ENCODE data around the gene MYBPC2. TPM values are rescaled to one million over a fixed set of nuclear protein-coding genes. Genes with fewer than 3 reads are reported as not detected.

Gene MYBPC2
- polyA plus RNA-seq, 1 of the 3 experiments (the other 2 are of a cell fraction): not detected

DNA sequence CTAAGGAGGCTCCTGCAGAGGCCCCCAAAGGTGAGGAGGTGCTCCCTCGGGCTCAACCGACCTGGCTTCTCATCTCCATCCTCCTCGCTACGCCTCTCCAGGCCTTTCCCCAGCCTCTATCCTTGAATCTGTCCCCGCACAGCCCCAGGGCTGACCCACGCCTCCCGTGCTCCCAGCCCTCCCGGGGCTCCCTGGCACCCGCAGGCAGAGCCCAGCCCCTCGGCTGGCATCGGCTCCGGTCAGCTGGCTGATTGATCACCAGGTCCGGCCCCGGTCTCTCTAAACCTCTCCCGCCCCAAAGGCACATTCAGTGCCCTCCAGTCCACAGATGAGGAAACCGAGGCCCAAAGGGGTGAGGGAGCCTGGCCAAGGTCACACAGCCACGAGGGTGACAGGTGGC, 2.5 kb downstream of the MYBPC2 start:
- no peak for DNase-seq
- no peak overlapping the region for H3K4me3 ChIP-seq (ENCODE audit: low read depth in 2 of 2, low read length in 1 of 2)

DNA sequence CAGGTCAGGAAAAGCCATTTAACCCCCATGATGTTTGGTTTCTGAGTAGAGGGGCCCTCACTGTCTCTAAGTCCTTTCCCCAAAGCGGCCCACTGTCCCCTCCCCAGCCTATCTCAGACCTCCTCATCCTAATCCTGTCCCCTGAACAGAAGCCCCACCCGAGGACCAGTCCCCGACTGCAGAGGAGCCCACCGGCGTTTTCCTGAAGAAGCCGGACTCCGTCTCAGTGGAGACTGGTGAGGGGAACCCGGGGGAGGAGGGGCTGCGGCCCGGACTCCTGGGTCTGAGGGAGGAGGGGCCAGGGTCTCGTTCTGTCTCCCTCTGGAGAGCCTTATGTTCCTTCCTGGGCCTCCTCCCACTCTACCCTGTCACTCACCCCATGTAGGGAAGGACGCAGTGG, 2.9 kb downstream of the MYBPC2 start:
- Histone ChIP-seq H4K20me1 (ENCODE audit: insufficient read depth) (no peaks in the 10 kb centered on the region), H3F3A (replicated peaks; ENCODE audit: insufficient read depth) (no peaks in the 10 kb centered on the region), H3K9me3 (no peaks in the 10 kb centered on the region), H3K27ac (ENCODE audit: low read depth in 2 of 2, low read length in 1 of 2) (no peak overlapping the region), H3K36me3 (replicated peaks in 1 of 2; ENCODE audit: control insufficient read depth in 1 of 2, insufficient read depth in 2 of 2, low read length in 1 of 2) (no peaks in the 10 kb centered on the region), H3K4me3 (ENCODE audit: low read depth in 2 of 2, low read length in 1 of 2) (no peak overlapping the region), H3K9ac (no peak overlapping the region), H3K4me2 (no peak overlapping the region), H2AFZ (ENCODE audit: low read depth) (no peak overlapping the region), H3K27me3 (ENCODE audit: insufficient read depth) (peaks cover 45% of the 10 kb centered on the region), H3K79me2 (ENCODE audit: insufficient read depth) (no peaks in the 10 kb centered on the region), H3K4me1 (ENCODE audit: control insufficient read depth in 1 of 2, insufficient read depth in 2 of 2, low read depth in 1 of 2, low read length in 1 of 2) (peaks cover 0 to 19% of the 10 kb centered on the region in 2 experiments; a peak in 1 of 4 replicates), H3K9me2 (no peaks in the 10 kb centered on the region)
- 61% methylated on average over 5 of the region's 12 CpGs for WGBS (ENCODE audit: low lambda C conversion rate)
- CTCF ChIA-PET: no interaction called here
- POLR2A ChIA-PET: no interaction called here
- DNase-seq: no peak
- TF ChIP-seq, protein P1, sequence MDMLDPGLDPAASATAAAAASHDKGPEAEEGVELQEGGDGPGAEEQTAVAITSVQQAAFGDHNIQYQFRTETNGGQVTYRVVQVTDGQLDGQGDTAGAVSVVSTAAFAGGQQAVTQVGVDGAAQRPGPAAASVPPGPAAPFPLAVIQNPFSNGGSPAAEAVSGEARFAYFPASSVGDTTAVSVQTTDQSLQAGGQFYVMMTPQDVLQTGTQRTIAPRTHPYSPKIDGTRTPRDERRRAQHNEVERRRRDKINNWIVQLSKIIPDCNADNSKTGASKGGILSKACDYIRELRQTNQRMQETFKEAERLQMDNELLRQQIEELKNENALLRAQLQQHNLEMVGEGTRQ (IDR thresholded peaks at IDR 0.05; ENCODE audit: borderline replicate concordance, low read depth, low read length): no peak
- TF ChIP-seq SMC3 (IDR thresholded peaks at IDR 0.05; ENCODE audit: low read depth, low read length) (no peak), EZH2phosphoT487 (IDR thresholded peaks at IDR 0.05; ENCODE audit: borderline replicate concordance, low read depth) (no peak), NFIC (IDR thresholded peaks at IDR 0.05; ENCODE audit: borderline replicate concordance) (no peak), RFX5 (IDR thresholded peaks at IDR 0.05; ENCODE audit: low read length) (no peak), RXRA (IDR thresholded peaks at IDR 0.05; ENCODE audit: borderline replicate concordance, low read depth) (no peak), FOXJ3 (CRISPR knock-in tag; IDR thresholded peaks at IDR 0.05) (no peak), TAF1 (IDR thresholded peaks at IDR 0.05; ENCODE audit: borderline replicate concordance, low read depth, low read length) (no peak), MEF2A (IDR thresholded peaks at IDR 0.05; ENCODE audit: borderline replicate concordance, low read depth) (no peak), SIN3A (IDR thresholded peaks at IDR 0.05; ENCODE audit: borderline replicate concordance, low read depth, low read length) (no peak), NRF1 (IDR thresholded peaks at IDR 0.05; ENCODE audit: low read depth, low read length) (no peak)
- TF ChIP-seq, protein P2, sequence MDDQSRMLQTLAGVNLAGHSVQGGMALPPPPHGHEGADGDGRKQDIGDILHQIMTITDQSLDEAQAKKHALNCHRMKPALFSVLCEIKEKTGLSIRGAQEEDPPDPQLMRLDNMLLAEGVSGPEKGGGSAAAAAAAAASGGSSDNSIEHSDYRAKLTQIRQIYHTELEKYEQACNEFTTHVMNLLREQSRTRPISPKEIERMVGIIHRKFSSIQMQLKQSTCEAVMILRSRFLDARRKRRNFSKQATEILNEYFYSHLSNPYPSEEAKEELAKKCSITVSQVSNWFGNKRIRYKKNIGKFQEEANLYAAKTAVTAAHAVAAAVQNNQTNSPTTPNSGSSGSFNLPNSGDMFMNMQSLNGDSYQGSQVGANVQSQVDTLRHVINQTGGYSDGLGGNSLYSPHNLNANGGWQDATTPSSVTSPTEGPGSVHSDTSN (IDR thresholded peaks at IDR 0.05): no peak
- TF ChIP-seq, protein P3, sequence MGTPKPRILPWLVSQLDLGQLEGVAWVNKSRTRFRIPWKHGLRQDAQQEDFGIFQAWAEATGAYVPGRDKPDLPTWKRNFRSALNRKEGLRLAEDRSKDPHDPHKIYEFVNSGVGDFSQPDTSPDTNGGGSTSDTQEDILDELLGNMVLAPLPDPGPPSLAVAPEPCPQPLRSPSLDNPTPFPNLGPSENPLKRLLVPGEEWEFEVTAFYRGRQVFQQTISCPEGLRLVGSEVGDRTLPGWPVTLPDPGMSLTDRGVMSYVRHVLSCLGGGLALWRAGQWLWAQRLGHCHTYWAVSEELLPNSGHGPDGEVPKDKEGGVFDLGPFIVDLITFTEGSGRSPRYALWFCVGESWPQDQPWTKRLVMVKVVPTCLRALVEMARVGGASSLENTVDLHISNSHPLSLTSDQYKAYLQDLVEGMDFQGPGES (IDR thresholded peaks at IDR 0.05; ENCODE audit: low read depth, low read length): no peak
- TF ChIP-seq, protein P4, sequence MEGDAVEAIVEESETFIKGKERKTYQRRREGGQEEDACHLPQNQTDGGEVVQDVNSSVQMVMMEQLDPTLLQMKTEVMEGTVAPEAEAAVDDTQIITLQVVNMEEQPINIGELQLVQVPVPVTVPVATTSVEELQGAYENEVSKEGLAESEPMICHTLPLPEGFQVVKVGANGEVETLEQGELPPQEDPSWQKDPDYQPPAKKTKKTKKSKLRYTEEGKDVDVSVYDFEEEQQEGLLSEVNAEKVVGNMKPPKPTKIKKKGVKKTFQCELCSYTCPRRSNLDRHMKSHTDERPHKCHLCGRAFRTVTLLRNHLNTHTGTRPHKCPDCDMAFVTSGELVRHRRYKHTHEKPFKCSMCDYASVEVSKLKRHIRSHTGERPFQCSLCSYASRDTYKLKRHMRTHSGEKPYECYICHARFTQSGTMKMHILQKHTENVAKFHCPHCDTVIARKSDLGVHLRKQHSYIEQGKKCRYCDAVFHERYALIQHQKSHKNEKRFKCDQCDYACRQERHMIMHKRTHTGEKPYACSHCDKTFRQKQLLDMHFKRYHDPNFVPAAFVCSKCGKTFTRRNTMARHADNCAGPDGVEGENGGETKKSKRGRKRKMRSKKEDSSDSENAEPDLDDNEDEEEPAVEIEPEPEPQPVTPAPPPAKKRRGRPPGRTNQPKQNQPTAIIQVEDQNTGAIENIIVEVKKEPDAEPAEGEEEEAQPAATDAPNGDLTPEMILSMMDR (IDR thresholded peaks at IDR 0.05): no peak

More for the DNA sequence above, 2.5 kb downstream of the MYBPC2 start:
- ChIA-PET POLR2A (no interaction called here), CTCF (no interaction called here)
- no peak for TF ChIP-seq RFX5 (IDR thresholded peaks at IDR 0.05; ENCODE audit: low read length)
- TF ChIP-seq FOXJ3 (CRISPR knock-in tag; IDR thresholded peaks at IDR 0.05): no peak
- TF ChIP-seq EZH2phosphoT487 (IDR thresholded peaks at IDR 0.05; ENCODE audit: borderline replicate concordance, low read depth): no peak
- no peak for TF ChIP-seq JUND (IDR thresholded peaks at IDR 0.05)
- TF ChIP-seq TEAD4 (IDR thresholded peaks at IDR 0.05; ENCODE audit: borderline replicate concordance, insufficient read depth): no peak
- TF ChIP-seq RCOR1 (IDR thresholded peaks at IDR 0.05; ENCODE audit: low read length): no peak
- no peak for TF ChIP-seq ELF1 (IDR thresholded peaks at IDR 0.05)
- no peak for TF ChIP-seq EP300 (IDR thresholded peaks at IDR 0.05; ENCODE audit: borderline replicate concordance in 1 of 2, low read depth in 1 of 2, low read length in 1 of 2)
- TF ChIP-seq, protein P1 (IDR thresholded peaks at IDR 0.05; ENCODE audit: borderline replicate concordance, low read depth, low read length): no peak
- H3K9me3 ChIP-seq: no peaks in the 10 kb centered on the region
- H3F3A ChIP-seq (replicated peaks; ENCODE audit: insufficient read depth): no peaks in the 10 kb centered on the region
- H3K36me3 ChIP-seq (replicated peaks in 1 of 2; ENCODE audit: control insufficient read depth in 1 of 2, insufficient read depth in 2 of 2, low read length in 1 of 2): no peaks in the 10 kb centered on the region
- no peaks in the 10 kb centered on the region for H3K9me2 ChIP-seq
- H3K4me2 ChIP-seq: no peak overlapping the region
- H4K20me1 ChIP-seq (ENCODE audit: insufficient read depth): no peaks in the 10 kb centered on the region
- H3K4me1 ChIP-seq (ENCODE audit: control insufficient read depth in 1 of 2, insufficient read depth in 2 of 2, low read depth in 1 of 2, low read length in 1 of 2): peaks cover 0 to 19% of the 10 kb centered on the region in 2 experiments; a peak in 1 of 4 replicates
- WGBS (ENCODE audit: low lambda C conversion rate): 47% methylated on average over 17 of the region's 17 CpGs
- no peak overlapping the region for H2AFZ ChIP-seq (ENCODE audit: low read depth)
- H3K79me2 ChIP-seq (ENCODE audit: insufficient read depth): no peaks in the 10 kb centered on the region
- H3K27ac ChIP-seq (ENCODE audit: low read depth in 2 of 2, low read length in 1 of 2): no peak overlapping the region
- no peak overlapping the region for H3K9ac ChIP-seq
- H3K27me3 ChIP-seq (ENCODE audit: insufficient read depth): peaks cover 45% of the 10 kb centered on the region

Measured in SK-N-SH (cell line).